GM21367 (cell line): ENCODE data around the gene AGO1.

Source experiments
- ATAC-seq: cut with Tn5 transposase; IDR thresholded peaks from one replicate; pipeline ENCODE4 v1.9.1; 2021; ENCODE audit not compliant: unreplicated experiment

Gene AGO1

DNA sequence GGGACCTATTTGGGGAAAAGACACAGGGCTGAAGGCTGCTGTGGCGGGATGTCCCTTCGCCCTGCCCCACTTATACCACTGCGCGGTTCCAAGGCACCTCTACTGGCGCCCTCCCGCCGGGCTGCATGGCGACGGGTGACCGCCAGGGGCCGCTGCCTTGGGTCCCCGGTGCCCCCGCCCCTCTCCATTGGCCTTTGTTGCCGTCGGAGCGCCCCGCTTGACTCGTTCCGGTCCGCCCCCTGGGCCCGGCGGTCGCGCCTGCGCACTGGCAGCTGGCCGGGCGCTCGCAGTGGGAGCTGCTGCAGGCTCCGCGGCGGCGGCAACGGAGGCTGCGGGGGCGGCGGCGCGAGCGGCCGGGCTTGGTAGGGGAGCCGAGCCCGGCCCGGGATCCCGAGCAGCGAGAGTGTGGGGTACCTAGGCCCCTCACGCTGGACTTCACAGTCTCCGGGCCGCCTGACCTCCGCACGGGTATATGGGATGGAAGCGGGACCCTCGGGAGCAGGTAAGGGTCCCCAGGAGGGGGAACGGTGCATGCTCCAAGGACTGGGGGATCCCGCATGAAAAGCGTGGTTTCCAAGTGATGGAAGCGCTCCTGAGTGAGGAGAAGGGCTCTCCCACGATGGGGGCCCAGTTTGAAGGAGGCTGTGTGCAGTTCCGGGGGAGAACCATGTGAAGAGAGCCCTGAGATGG is at the start of gene AGO1:
Gene AGO1, plus strand, starts transcription at position 265 of the 690 bp plus-strand sequence. Its CDS starts 213 bp downstream, at position 478.
- peak; percentile 84 for ATAC-seq

DNA sequence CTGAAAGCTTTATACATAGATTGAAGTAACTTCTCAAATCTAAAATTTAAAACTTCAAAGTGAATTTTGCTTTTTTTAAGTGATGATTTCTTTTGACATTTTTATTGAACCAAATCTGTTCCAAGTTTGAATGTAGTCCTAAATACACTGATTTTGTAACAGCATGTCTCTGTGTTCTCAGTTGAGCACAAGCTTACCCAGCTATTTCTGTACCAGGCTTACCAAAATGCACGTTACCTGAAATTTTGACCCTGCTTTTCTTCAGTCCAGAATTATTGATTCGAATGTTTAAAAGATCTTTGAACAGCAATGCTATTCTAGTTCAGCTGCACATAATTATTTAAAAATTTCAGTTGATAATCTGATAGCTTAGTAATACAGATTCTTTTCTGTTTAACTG is 49.6 kb upstream of the AGO1 start:
- ATAC-seq: no peak

DNA sequence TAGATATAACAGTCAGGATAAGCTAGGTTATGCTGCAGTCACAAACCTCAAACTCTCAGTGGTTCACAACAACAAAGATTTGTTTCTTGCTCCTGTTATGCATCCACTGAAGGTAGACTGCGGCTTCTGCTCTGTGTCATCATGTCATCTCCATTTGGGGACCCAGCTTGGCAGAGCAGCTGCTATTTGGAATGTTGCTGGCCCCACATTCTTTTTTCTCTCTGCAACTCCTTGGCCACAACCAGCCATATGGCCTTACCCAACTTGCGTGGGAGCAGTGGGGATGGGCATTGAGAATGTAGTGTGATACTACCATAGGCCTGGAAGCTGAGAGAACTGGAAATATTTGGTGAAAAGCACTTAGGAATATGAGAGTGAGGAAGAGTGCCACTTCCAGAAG is 48.8 kb upstream of the AGO1 start:
- ATAC-seq: no peak

DNA sequence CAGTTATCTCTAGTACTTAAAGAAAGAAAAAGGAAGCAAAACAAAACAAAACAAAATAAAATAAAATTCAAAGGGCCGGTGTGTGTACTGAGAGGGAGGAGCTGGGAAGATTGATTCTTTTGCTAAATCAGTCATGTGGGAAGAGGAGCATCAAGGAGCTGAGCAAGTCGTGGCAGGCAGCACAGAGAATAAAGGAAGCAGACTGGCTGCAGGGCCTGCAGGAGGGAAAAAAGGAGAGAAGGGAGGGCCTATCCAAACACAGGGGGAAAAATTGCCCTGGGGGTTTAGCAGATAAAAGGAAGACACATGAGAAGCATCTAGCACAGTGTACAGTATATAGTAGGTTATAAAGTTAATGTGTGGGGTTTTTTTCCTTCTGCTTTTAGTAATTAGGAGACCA is 47.6 kb upstream of the AGO1 start:
- no peak for ATAC-seq

DNA sequence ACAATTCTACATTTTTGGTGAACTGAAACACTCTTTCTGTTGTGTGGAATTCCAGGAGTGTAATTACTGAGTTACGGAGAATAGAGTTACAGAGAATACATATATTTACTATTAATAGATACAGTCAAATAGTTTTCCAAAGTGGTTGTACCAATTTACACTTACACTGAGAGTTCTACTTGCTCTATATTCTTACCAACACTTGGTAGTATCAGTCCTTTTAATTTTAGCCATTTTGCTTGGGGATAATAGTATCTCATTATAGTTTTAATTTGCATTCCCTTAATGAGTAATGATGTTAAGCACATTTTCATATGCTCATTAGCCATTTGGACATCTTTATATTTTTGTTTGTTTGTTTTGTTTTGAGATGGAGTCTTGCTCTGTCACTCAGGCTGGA is 46.3 kb upstream of the AGO1 start:
- no peak for ATAC-seq

DNA sequence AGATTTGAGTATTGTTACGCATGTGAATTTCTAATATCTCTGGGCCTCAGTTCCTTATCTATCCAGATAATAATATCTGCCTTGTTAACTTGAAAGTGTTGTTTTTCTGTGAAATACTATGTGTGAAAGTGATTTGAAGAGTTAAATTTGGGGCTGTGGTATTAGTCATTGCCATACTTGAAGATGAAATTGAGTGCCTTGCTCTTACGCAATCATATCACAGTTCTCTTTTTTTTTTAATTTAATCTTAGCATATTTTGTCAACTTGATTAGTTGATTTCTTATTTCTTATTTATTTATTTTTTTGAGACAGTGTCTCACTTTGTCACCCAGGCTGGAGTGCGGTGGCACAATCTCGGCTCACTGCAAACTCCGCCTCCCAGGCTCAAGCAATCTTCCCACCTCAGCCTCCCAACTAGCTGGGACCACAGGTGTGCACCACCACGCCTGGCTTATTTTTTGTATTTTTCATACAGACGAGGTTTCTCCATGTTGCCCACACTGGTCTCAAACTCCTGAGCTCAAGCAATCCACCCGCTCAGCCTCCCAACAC is 44.2 kb upstream of the AGO1 start:
- ATAC-seq: no peak

DNA sequence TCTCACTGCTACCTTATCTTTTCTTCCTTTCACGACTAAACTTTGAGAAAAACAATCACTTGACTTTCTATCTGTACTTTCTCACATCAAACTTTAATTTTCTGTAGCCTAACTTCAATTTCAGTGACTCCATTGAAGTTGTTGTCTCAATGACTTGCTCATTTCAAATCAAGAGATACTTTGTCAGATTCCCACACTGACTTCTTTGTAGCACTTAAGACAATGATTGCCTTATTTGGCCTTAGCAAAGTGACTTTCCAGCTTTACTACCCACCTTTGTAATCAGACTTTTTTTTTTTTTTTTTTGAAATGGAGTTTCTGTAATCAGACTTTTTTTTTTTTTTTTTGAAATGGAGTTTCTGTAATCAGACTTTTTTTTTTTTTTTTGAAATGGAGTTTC is 38.2 kb upstream of the AGO1 start:
- no peak for ATAC-seq

DNA sequence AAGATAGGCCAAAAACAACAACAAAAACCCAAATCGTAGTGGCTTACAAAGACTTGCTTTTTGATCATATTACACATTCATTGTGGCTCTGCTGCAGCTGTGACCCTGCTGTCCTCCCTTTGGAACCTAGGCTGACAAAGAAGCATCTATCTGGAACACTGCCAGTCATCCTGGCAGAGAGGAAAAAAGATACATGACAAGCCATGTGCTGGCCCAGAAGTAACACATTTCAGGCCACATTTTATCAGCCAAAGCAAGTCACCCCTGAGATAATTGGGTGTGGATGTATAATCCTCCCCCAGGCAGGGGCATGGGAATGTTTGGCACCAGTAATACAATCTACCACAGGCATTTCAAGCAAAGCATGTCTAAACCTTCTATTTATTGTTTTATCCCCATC is 37.2 kb upstream of the AGO1 start:
- no peak for ATAC-seq

DNA sequence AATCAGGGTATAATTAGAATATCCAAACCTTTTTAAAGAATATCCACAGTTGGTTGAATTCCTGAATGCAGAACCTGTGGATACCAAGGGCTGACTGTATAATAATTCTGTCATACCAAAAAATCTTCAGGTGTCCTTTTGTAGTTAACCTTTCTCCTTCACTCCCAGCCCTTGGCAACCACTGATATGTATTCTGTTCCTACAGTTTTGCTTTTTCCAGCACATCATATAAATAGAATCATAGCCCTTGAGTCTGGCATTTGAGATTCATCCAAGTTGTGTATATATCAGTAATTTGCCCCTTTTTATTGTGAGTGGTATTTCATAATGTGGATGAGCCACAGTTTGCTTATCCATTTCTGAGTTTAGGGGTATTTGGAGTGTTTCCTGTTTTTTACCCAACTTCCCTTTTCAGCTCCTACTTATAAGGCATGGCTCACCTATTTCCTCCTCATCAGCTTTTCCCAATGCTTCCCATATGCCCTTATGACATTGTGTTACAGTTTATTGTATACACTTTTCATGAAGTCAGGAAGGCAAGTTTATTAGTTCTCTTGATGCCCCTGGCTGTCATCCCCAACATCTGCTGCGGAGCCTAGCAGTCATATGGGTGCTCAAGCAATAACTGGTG is 35.0 kb upstream of the AGO1 start:
- no peak for ATAC-seq

DNA sequence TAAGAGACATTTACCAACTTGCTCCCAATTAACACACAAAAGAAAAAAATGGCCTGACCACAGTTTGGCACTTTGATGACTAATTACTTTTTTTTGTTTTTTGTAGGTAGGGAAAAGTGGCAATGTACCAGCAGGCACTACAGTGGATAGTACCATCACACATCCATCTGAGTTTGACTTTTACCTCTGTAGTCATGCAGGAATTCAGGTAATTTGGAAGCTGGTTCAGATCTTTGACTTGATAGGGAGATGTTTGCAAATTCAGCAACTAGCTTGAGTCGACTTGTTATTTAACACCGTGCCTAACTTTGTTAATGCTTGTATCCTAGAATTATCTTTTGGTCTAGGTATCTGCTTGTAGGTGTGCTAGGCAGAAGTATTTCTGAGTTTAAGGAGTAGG is 33.0 kb upstream of the AGO1 start:
- no peak for ATAC-seq

DNA sequence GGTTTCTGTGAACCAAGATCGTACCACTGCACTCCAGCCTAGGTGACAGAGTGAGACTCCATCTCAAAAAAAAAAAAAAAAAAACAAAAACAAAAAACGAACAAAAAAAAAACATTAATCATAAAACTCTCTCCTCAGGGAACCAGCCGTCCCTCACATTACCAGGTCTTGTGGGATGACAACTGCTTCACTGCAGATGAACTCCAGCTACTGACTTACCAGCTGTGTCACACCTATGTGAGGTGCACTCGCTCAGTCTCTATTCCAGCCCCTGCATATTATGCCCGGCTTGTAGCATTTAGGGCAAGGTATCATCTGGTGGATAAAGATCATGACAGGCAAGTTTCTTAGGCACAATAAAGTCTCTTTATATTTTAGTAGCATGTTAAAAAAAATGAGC is 32.3 kb upstream of the AGO1 start:
- ATAC-seq: no peak

DNA sequence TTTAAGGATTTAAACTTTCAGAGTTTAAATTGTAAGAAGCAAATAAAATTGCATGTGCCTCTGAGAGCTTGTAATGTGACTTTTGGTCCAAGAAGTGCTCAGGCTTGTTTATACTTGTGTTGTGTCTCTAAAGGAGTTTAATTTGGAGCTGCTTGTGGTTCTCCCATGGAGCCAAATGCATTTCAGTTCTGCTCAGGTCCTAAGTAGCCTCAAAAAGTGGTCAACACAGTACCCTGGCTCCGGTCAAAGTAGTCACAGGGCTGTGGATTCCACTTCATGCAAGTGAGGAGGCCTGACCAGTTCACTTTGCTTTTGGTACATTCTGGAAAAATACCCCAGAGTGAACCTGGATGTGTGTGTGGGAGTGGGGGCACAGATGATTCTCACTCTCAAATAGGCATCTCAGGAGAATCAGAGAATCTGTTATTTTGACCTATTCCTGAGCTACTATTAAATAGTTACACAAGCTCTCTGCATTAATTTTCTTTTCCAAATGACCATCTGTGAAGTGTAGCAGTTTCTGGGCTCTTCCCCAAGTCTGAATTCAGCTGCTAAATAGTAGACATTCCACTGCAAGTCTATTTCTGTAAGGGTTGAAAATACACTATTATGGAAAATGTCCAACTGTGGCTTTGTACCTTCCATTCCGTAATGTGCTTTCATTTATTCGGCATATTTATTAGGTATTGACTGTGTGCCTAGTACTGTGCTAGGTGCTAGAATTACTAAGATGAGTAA is 31.7 kb upstream of the AGO1 start:
- no peak for ATAC-seq

DNA sequence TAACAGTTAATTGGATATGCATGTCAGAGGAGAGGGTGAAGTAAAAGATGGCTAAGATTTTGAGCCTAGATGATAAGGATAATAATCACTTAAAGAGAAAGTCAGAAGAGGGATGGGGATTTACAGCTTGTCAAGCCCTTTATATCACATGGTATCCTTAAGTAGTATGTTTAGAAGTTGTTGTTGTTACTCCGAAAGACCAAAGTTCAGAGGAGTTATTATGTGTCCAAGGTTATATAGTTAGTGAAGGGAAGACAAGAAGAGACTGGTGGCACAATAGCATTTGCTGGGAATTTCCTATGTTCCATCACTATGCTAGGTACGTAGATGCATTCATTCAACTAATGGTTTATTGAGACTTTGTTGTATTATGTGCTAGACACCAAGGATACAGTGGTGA is 30.8 kb upstream of the AGO1 start:
- no peak for ATAC-seq

DNA sequence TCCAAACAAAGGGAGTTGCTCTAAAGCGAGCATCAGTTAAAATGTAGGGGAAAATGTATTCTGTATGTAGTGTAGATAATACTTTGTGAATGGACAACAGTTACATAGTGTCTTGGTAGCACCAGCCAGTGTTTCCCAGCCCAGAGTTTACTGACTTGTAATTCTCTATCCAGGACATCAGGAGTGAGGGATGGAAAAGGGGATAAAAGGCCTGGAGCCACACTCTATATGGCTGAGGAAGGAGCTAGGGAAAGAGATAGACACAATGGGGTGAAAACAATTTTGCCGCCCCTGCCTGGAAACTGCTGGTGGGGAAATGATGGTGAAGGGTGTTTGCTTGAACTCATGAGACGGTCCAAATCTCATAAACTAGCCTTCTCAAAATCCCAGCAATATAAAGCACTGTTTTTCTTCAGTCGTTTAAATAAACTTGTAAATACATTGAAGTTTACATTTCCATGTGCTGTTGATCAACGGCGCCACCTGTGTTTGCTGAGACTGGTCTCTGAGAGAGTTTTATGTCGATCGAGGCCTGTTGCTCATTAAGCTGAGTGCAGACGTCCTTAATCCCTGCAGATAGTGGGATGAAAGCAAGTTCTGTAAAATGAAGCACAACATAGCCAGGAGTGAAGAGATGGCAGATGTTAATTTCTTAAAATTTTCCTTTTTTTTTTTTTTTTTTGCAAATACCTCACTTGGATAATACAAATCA is 27.9 kb upstream of the AGO1 start:
- no peak for ATAC-seq

DNA sequence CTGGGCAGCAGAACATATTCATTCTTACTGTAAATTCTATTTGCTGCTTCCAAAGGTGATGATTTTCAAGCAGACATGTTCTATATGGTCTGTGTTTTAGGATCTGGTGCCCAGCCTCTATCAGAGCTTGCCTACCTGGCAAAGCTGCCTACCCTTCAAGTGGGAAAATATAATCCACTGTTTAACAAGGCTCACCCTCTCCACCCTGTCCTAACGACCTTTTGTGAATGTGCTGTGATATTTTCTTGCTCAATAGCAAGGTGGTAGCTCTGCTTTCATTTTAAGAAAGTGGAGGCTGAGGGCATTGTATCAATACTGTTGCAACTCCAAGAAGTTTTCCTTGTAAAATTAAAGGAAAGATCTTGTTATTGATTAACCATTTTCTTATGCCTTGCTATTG is 26.0 kb upstream of the AGO1 start:
- no peak for ATAC-seq

DNA sequence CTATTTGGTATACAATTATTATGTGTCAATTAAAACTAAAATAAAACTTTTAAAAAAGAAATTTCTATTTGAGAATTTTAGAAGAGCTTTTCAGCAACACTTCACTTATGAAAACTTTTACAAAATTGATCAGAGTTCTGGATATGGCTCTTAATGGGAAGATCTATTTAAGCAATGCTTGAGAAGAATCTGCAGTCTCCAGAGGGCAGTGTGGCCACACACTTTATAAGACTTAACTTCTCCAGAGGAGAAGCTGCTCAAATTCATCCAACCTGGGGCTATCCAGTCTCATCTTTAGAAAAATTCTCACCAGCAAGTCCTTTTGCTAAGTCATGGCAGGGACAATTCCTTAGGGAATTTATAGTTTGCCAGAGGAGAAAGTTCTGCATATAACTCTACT is 25.2 kb upstream of the AGO1 start:
- ATAC-seq: no peak

DNA sequence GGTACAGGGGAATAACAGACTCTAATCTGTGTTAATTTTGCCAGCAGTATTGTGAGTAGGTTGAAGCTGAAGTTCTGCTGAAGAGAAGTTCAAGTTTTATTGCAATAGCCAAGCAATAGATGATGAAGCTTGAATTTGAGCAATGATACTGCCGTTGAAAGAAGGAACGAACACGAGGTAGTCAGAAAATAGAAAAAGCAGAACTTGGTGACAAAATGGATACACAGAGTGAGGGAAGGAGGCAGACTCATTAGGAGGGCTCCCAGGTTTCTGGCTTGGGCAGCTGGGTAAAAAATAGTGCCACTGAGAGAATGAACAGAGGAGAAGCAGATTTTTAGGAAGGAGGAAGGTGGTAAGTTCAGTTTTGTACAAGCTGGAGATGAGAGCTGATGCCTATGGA is 22.3 kb upstream of the AGO1 start:
- no peak for ATAC-seq

DNA sequence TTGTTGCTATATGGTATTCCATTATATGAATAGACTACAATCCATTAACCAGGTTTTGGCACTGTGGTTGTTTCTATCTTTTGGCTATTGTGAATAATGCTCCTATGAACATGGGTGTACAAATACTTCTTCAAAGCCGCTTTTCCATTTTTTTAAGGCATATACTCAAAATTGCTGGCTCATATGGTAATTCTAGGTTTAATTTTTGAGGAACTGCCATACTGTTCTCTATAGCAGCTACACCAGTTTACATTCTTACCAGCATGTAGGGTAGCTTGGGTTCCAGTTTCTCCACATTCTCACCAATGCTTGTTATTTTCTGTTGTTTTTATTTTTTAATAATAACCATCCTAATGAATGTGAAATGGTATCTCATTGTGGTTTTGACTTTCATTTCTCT is 19.9 kb upstream of the AGO1 start:
- no peak for ATAC-seq

DNA sequence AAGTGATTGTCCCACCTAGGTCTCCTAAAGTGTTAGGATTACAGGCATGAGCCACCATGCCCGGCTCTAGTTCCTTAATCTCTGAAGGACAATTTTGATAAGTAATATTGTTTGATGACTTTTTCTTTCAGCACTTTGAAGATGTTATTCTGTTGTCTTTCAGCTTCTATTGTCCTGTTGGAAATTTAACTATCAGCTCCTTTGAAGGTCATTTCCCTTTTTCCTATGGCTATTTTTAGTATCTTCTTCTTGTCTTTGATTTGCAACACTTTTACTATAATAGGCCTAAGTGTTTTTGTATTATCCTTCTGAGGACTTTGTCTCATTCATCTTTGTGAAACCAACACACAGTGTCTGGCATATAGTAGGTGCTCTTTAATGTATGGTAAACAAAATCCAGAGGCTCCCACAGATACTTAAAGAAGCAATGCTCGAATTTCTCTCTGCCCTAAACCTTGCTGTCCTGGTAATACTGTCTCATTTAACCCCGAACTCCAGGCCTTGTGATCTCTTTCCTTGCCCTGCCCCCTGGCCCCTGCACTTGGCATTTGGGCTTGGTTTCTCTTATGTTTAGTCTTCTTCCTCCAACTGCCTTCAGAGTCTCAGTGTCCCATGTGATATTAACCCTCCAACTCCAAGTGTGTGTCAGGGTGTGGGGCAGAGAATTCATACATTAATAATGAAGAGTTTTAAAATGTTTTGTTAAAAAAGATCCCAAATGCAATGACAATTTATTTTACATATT is 19.0 kb upstream of the AGO1 start:
- ATAC-seq: no peak

DNA sequence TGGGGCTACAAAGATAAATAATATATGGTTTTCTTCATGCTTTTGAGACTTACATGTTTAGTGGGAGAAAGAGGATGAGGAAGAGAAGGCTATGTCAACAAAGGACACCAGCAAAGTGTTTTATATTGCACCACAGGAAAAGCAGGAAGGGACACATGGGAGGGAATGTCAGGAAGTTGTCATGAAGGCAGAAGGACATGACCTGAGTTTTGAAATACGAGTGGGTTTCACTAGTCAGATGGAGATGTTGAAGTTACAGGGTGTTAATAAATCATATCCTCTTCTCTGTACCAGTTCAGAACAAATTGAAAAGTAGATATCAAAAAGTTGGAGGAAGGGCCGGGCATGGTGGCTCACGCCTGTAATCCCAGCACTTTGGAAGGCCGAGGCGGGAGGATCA is 18.2 kb upstream of the AGO1 start:
- ATAC-seq: no peak

DNA sequence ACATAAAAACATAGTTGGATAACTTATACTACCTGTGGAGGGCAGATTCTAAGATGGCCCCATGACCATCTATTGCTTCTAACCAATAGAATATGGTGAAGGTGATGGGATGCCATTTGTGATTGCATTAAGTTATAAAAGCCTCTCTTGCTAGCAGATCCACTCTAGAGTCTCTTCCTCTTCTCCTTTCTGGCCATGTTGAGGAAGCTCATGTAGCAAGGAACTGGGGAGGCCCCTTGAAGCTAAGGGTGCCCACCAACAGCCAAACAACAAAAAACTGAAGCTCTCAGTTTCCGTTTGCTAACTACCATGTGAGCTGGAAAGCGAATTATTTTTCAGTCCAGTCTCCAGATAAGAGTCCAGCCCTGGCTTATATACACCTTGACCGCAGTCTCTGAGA is 16.0 kb upstream of the AGO1 start:
- no peak for ATAC-seq
